ENCODE results near the gene KCTD13.

GRCh38 chr16:29963021-29963743, 37.2 kb upstream of the KCTD13 start:
- TF ChIP-seq YY1 (IDR thresholded peaks at IDR 0.05; ENCODE audit: insufficient read depth, insufficient read length): no peak
- no peak for TF ChIP-seq ZNF274 (IDR thresholded peaks at IDR 0.05; ENCODE audit: low read depth, low read length)

Measured in NT2/D1 (cell line).